ENCODE data around the gene PRRT1.

PRRT1 gene

DNA sequence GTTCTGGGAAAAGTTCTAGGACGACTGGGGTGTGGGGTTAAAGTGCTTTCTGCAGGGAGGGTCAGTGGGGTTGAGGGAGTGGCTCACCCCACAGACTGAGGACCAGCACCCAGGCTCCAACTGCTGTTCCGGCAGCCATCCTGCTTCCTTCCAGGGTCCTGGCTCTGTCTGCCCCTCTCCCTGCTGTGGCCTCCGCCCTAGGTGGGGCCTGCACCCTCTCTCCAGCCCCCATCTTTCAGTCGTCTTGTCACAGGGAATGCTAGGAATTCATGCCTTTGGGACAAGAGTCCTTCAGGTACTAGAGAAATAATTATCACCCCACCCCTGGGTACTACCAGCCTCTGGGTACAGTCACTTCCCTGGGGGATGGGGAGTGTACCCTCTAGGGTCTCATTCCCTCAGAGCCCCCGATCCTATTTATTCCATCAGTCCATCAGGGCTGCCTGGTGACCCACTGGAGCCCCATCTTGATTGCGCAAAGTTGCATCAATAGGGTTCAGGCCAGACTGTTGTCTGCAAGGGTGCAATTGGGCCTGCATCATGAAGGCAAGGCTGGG is 32.4 kb upstream of the PRRT1 start, which contains the start of gene AGER:
TSS of gene AGER (minus strand) at position 170 of the 557 bp plus-strand sequence. CDS start at position 139, 31 bp downstream.
- no peak for DNase-seq
- H3K4me3 ChIP-seq (ENCODE audit: low read depth in 1 of 2, low read length in 2 of 2) = no peak within 1 kb of the TSS
- no peaks in the 10 kb centered on the region for H3K27me3 ChIP-seq (ENCODE audit: insufficient read depth, low read length, poor library complexity)
- H2AFZ ChIP-seq (ENCODE audit: low read depth, low read length) = no peak within 1 kb of the TSS
- no peaks in the 10 kb centered on the region for H3K9me3 ChIP-seq (ENCODE audit: insufficient read depth, low read length, severe bottlenecking)
- TF ChIP-seq, protein P1, sequence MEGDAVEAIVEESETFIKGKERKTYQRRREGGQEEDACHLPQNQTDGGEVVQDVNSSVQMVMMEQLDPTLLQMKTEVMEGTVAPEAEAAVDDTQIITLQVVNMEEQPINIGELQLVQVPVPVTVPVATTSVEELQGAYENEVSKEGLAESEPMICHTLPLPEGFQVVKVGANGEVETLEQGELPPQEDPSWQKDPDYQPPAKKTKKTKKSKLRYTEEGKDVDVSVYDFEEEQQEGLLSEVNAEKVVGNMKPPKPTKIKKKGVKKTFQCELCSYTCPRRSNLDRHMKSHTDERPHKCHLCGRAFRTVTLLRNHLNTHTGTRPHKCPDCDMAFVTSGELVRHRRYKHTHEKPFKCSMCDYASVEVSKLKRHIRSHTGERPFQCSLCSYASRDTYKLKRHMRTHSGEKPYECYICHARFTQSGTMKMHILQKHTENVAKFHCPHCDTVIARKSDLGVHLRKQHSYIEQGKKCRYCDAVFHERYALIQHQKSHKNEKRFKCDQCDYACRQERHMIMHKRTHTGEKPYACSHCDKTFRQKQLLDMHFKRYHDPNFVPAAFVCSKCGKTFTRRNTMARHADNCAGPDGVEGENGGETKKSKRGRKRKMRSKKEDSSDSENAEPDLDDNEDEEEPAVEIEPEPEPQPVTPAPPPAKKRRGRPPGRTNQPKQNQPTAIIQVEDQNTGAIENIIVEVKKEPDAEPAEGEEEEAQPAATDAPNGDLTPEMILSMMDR (IDR thresholded peaks at IDR 0.05; ENCODE audit: borderline replicate concordance, extremely low read depth, low read length, poor library complexity, severe bottlenecking) = no peak
- TF ChIP-seq EZH2 (IDR thresholded peaks at IDR 0.05; ENCODE audit: borderline replicate concordance, low read depth, low read length, severe bottlenecking) = no peak
- 0 out of 3 replicates have a peak, but pooled peaks have one; percentile 9 for ATAC-seq (ENCODE audit: insufficient read depth, low read depth)
- no peak within 1 kb of the TSS for H3K27ac ChIP-seq (ENCODE audit: low read length)
- peaks cover 43% of the 10 kb centered on the region for H3K4me1 ChIP-seq (ENCODE audit: insufficient read depth, low read length)
- H3K36me3 ChIP-seq (ENCODE audit: insufficient read depth, low read length) = peaks cover 86% of the 10 kb centered on the region
- no peak within 1 kb of the TSS for H3K4me2 ChIP-seq (ENCODE audit: insufficient read depth, low read length)
- no peak within 1 kb of the TSS for H3K9ac ChIP-seq (ENCODE audit: low read depth, low read length)
- no peaks in the 10 kb centered on the region for H4K20me1 ChIP-seq (ENCODE audit: insufficient read depth, low read length)
- peaks cover 35% of the 10 kb centered on the region for H3K79me2 ChIP-seq (ENCODE audit: insufficient read depth, low read length)

DNA sequence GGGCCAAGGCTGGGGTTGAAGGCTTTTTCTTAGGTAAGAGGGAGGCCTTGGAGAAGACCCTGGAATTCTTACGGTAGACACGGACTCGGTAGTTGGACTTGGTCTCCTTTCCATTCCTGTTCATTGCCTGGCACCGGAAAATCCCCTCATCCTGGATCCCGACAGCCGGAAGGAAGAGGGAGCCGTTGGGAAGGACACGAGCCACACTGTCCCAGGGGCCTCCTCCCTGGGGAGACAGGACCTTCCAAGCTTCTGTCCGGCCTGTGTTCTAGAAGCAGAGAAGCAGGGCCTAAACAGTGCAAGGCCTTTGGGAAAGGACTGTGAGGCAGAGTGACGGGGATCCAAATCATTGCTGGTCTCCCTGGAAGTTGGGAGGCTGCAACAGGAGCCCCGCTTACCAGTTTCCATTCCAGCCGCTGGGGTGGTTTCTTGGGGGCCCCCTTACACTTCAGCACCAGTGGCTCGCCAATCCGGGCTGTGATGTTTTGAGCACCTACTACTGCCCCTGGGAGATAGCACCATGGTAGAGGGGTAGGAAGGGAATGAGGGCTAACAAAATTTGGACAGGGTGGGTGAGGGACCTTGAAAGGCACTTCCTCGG is 31.8 kb upstream of the PRRT1 start:
- no peaks in the 10 kb centered on the region for H3K9me3 ChIP-seq (ENCODE audit: insufficient read depth, low read length, severe bottlenecking)
- no peak overlapping the region for H3K27ac ChIP-seq (ENCODE audit: low read length)
- no peaks in the 10 kb centered on the region for H3K27me3 ChIP-seq (ENCODE audit: insufficient read depth, low read length, poor library complexity)
- ATAC-seq (ENCODE audit: insufficient read depth, low read depth) (peak; percentile 10; the same call in 1 of the 3 replicates), DNase-seq (no peak)
- TF ChIP-seq, protein P1 (IDR thresholded peaks at IDR 0.05; ENCODE audit: borderline replicate concordance, extremely low read depth, low read length, poor library complexity, severe bottlenecking) = no peak
- no peak for TF ChIP-seq EZH2 (IDR thresholded peaks at IDR 0.05; ENCODE audit: borderline replicate concordance, low read depth, low read length, severe bottlenecking)
- H3K9ac ChIP-seq (ENCODE audit: low read depth, low read length) = no peak overlapping the region
- H3K4me2 ChIP-seq (ENCODE audit: insufficient read depth, low read length) = no peak overlapping the region
- no peak overlapping the region for H3K4me3 ChIP-seq (ENCODE audit: low read depth in 1 of 2, low read length in 2 of 2)
- H3K36me3 ChIP-seq (ENCODE audit: insufficient read depth, low read length) = peaks cover 80% of the 10 kb centered on the region
- peaks cover 43% of the 10 kb centered on the region for H3K4me1 ChIP-seq (ENCODE audit: insufficient read depth, low read length)
- peaks cover 35% of the 10 kb centered on the region for H3K79me2 ChIP-seq (ENCODE audit: insufficient read depth, low read length)
- no peak overlapping the region for H2AFZ ChIP-seq (ENCODE audit: low read depth, low read length)
- H4K20me1 ChIP-seq (ENCODE audit: insufficient read depth, low read length) = no peaks in the 10 kb centered on the region

DNA sequence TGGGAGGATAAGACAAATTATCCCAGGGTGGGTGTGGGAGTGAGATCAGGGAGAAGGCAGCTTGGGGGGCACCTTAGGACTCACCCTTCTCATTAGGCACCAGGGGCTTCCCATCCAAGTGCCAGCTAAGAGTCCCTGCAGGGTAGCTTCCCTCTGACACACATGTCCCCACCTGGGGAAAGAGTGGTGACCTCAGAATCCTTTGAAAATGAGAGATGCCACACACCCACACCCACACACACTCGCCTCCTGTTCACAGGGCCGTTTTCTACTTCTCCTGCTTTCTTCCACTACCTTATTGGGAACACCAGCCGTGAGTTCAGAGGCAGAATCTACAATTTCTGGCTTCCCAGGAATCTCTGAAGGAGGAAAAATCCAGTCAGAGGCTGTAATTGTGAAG is 31.3 kb upstream of the PRRT1 start:
- H3K27ac ChIP-seq (ENCODE audit: low read length) = no peak overlapping the region
- H3K79me2 ChIP-seq (ENCODE audit: insufficient read depth, low read length) = peaks cover 31% of the 10 kb centered on the region
- no peaks in the 10 kb centered on the region for H4K20me1 ChIP-seq (ENCODE audit: insufficient read depth, low read length)
- peaks cover 37% of the 10 kb centered on the region for H3K4me1 ChIP-seq (ENCODE audit: insufficient read depth, low read length)
- no peak overlapping the region for H3K9ac ChIP-seq (ENCODE audit: low read depth, low read length)
- TF ChIP-seq, protein P1 (IDR thresholded peaks at IDR 0.05; ENCODE audit: borderline replicate concordance, extremely low read depth, low read length, poor library complexity, severe bottlenecking) = no peak
- no peak for TF ChIP-seq EZH2 (IDR thresholded peaks at IDR 0.05; ENCODE audit: borderline replicate concordance, low read depth, low read length, severe bottlenecking)
- H3K4me3 ChIP-seq (ENCODE audit: low read depth in 1 of 2, low read length in 2 of 2) = no peak overlapping the region
- DNase-seq (no peak), ATAC-seq (ENCODE audit: insufficient read depth, low read depth) (no peak)
- no peaks in the 10 kb centered on the region for H3K27me3 ChIP-seq (ENCODE audit: insufficient read depth, low read length, poor library complexity)
- no peaks in the 10 kb centered on the region for H3K9me3 ChIP-seq (ENCODE audit: insufficient read depth, low read length, severe bottlenecking)
- peaks cover 75% of the 10 kb centered on the region for H3K36me3 ChIP-seq (ENCODE audit: insufficient read depth, low read length)
- no peak overlapping the region for H2AFZ ChIP-seq (ENCODE audit: low read depth, low read length)
- H3K4me2 ChIP-seq (ENCODE audit: insufficient read depth, low read length) = no peak overlapping the region

Measured in DND-41 (cell line).